GM23248 (cell line): Measurements from ENCODE around the gene MTHFSD.

Source experiments
- EZH2 ChIP-seq: fragments of 200-600 bp; sonication (generic); IDR thresholded peaks from 2 replicates; pipeline ENCODE4 v1.6.1; 2018; ENCODE audit warnings: antibody characterized with exemption, mild to moderate bottlenecking; ENCODE audit not compliant: insufficient read depth, poor library complexity, severe bottlenecking
- EZH2phosphoT487 ChIP-seq: fragments of 200-600 bp; sonication (generic); IDR thresholded peaks from 2 replicates; pipeline ENCODE4 v1.6.1; 2018; ENCODE audit warnings: antibody characterized with exemption, moderate library complexity, mild to moderate bottlenecking, low read depth; ENCODE audit not compliant: insufficient read depth

DNA sequence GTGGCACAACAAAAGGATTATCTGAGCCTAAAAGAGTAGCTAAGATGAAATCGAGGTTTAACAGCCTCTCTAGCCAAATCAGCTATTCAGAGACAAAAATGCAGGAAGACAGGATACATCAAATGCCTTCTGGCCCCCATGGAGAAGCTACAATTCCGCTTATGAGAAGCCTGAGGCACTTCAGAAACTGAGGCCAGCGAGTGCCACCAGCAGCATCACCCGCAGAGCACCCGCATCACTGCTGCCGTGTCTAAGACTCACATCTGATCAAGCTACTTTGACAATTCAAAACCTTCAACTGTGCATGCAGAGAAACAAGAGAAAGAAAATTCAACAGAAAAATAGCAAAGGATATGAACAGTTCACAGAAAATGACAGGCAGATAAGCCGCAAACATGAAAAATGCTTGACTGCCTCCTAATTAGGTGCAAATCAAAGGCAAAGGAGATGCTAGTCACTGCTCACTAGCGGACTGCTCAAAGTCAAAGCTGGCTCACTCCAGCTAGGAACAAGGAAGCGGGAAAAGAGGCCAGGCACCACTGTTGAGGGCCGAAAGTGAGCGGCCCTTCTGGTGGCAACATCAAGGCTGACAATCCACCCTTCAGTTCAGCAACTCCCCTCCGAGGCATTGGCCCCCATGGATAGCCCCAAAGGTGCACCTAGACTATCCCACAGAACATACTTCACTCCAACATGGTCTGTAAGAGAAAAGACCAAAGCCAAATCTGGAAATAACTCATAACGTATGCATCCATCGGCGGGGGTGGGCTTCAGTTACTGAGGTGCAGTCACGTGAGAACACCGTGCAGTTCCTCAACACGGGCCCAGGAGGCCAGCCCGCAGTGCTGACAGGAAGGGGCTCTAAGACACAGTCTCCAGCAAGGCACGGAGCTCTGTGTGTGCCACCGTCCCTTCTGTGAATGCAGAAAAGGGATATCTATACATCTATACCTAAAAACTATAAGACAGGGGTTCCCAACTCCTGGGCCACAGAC lies 12.0 kb downstream of the MTHFSD start:
- TF ChIP-seq EZH2 (no peak), EZH2phosphoT487 (no peak)
